A549 (cell line): Measurements from ENCODE around the gene SPATA17. TPM values are rescaled to one million over a fixed set of nuclear protein-coding genes. Genes with fewer than 3 reads are reported as not detected.

Experiments
- ATAC-seq, 2 experiments: fragments of 200-7000 bp in 1 of 2; fragments of >200 bp in 1 of 2; cut with Nextera tagmentation in 1 of 2; cut with Tn5 transposase in 1 of 2; 3 replicates each; pipeline versions ENCODE4 v1.8.0 to v1.9.1; 2018 to 2020; ENCODE audit warnings: mild to moderate bottlenecking in 1 of 2, moderate library complexity in 1 of 2
- CTCF ChIA-PET: fragments of 300-600 bp; sonication (Branson Sonifier 250); formaldehyde crosslinking; extraction: SDS; loops from one replicate; lab custom pipeline; 2021; ENCODE audit warnings: antibody characterized with exemption, inconsistent platforms; lab: Yijun Ruan, JAX
- POLR2A ChIA-PET: fragments of 350-600 bp; formaldehyde crosslinking; extraction: SDS; loops from one replicate; lab custom pipeline; 2021; ENCODE audit warnings: antibody characterized with exemption, inconsistent platforms; lab: Yijun Ruan, JAX
- DNase-seq, 2 experiments: peaks; one replicate each; pipeline versions ENCODE4 v3.0.0 to v3.0.0-alpha.2; 2011 to 2016; ENCODE audit warnings: low read depth in 1 of 2, low spot score in 1 of 2
- FAIRE-seq: peaks from 2 replicates; lab custom pipeline; 2011; peaks lifted over from hg19 to GRCh38; lab: Jason Lieb, UNC
- H3K27ac ChIP-seq, 2 experiments: fragments of >200 bp; sonication (Bioruptor Twin); formaldehyde crosslinking; 3 replicates each; pipeline ENCODE4 v1.5.1; 2016 to 2017
- H3K4me1 ChIP-seq: fragments of >200 bp; sonication (Bioruptor Twin); formaldehyde crosslinking; 3 replicates; pipeline ENCODE4 v1.6.1; 2016
- H3K4me2 ChIP-seq: fragments of >200 bp; sonication (Bioruptor Twin); formaldehyde crosslinking; 3 replicates; pipeline ENCODE4 v1.6.1; 2016
- H3K4me3 ChIP-seq: fragments of >200 bp; sonication (Bioruptor Twin); formaldehyde crosslinking; 3 replicates; pipeline ENCODE4 v1.5.1; 2016
- H3K9me3 ChIP-seq: fragments of >200 bp; sonication (Bioruptor Twin); formaldehyde crosslinking; 3 replicates; pipeline ENCODE4 v1.6.1; 2016
- CBX2 ChIP-seq: fragments of 200-600 bp; sonication (generic); IDR thresholded peaks from 2 replicates; pipeline ENCODE4 v1.6.1; 2016; ENCODE audit warnings: low read depth, mild to moderate bottlenecking, borderline replicate concordance
- CHD4 ChIP-seq: fragments of 200-600 bp; sonication (generic); IDR thresholded peaks from 2 replicates; pipeline ENCODE4 v1.6.1; 2016; ENCODE audit warnings: antibody characterized with exemption, mild to moderate bottlenecking, borderline replicate concordance
- E2F6 ChIP-seq: IDR thresholded peaks from 2 replicates; pipeline ENCODE4 v1.6.1; 2012; ENCODE audit warnings: low read depth, borderline replicate concordance
- EP300 ChIP-seq, 2 experiments: fragments of >200 bp; sonication (Bioruptor Twin); formaldehyde crosslinking; IDR thresholded peaks; 2 replicates in 1 of 2; 3 replicates in 1 of 2; pipeline ENCODE4 v1.6.1; 2016 to 2017
- FOSB ChIP-seq: fragments of 250-450 bp; sonication (Bioruptor Pico); IDR thresholded peaks from 2 replicates; pipeline ENCODE4 v1.5.0; 2020; ENCODE audit warnings: mild to moderate bottlenecking, moderate library complexity
- GATA3 ChIP-seq: IDR thresholded peaks from 2 replicates; pipeline ENCODE4 v1.6.1; 2012; ENCODE audit warnings: borderline replicate concordance
- HDAC2 ChIP-seq: fragments of 200-600 bp; sonication (generic); IDR thresholded peaks from 2 replicates; pipeline ENCODE4 v1.6.1; 2016
- JUN ChIP-seq, 2 experiments: fragments of >200 bp; sonication (Bioruptor Twin); formaldehyde crosslinking; IDR thresholded peaks; 2 replicates in 1 of 2; 3 replicates in 1 of 2; pipeline ENCODE4 v1.6.1; 2016 to 2017
- JUNB ChIP-seq: fragments of >200 bp; sonication (Bioruptor Twin); formaldehyde crosslinking; IDR thresholded peaks from 2 replicates; pipeline ENCODE4 v1.6.1; 2016
- MAFK ChIP-seq: fragments of 450-650 bp; IDR thresholded peaks from 2 replicates; pipeline ENCODE4 v1.6.1; 2014; ENCODE audit not compliant: partially characterized antibody
- NPAS2 ChIP-seq: fragments of 250-450 bp; sonication (Bioruptor Pico); IDR thresholded peaks from 2 replicates; pipeline ENCODE4 v1.8.0; 2022; ENCODE audit warnings: mild to moderate bottlenecking, moderate library complexity, borderline replicate concordance
- NR3C1 ChIP-seq: fragments of >200 bp; sonication (Bioruptor Twin); formaldehyde crosslinking; IDR thresholded peaks from 3 replicates; pipeline ENCODE4 v1.6.1; 2017
- PHF8 ChIP-seq: fragments of 200-600 bp; sonication (generic); IDR thresholded peaks from 2 replicates; pipeline ENCODE4 v1.6.1; 2016; ENCODE audit warnings: low read depth, mild to moderate bottlenecking, antibody characterized with exemption, moderate library complexity, borderline replicate concordance
- POLR2A ChIP-seq: IDR thresholded peaks from 2 replicates; pipeline ENCODE4 v1.6.1; 2012; ENCODE audit warnings: mild to moderate bottlenecking, low read length
- POLR2AphosphoS2 ChIP-seq: conservative IDR thresholded peaks from 2 replicates; pipeline ENCODE4 v1.6.1; 2012; ENCODE audit warnings: low read length, improper control_type of control experiment, inconsistent platforms
- RAD21 ChIP-seq, 2 experiments: fragments of >200 bp in 1 of 2; sonication (Bioruptor Twin) in 1 of 2; formaldehyde crosslinking in 1 of 2; IDR thresholded peaks in 1 of 2; conservative IDR thresholded peaks in 1 of 2; 2 replicates in 1 of 2; 3 replicates in 1 of 2; pipeline ENCODE4 v1.6.1; 2012 to 2018; ENCODE audit warnings: inconsistent platforms in 1 of 2
- RARB ChIP-seq: fragments of 250-450 bp; sonication (Bioruptor Pico); IDR thresholded peaks from 2 replicates; pipeline ENCODE4 v1.8.0; 2021; ENCODE audit warnings: mild to moderate bottlenecking, moderate library complexity
- REST ChIP-seq: fragments of 200-600 bp; sonication (generic); IDR thresholded peaks from 2 replicates; pipeline ENCODE4 v1.6.1; 2016; ENCODE audit warnings: antibody characterized with exemption, mild to moderate bottlenecking, moderate library complexity
- RFX5 ChIP-seq: fragments of 450-650 bp; IDR thresholded peaks from 2 replicates; pipeline ENCODE4 v1.7.1; 2014; ENCODE audit warnings: antibody characterized with exemption, mild to moderate bottlenecking, moderate library complexity
- USF2 ChIP-seq: fragments of 450-650 bp; IDR thresholded peaks from 2 replicates; pipeline ENCODE4 v1.6.1; 2014; ENCODE audit warnings: antibody characterized with exemption
- WGBS: methylation state at CpG from one replicate; pipeline ENCODE4 v1.1.6; 2017; ENCODE audit errors: missing lambda C conversion rate; 5-methylcytosine and 5-hydroxymethylcytosine counted together
- polyA plus RNA-seq, 4 experiments: library from polyadenylated mRNA; depleted of rRNA in 3 of 4; stranded (reverse); fragments of >200 nt; fragmentation: RNase III in 1 of 4; extraction: RNeasy Plus Mini Kit Qiagen cat#74134 plus additional on column Dnase treatment in 1 of 4; gene quantifications; 2 replicates in 3 of 4; 3 replicates in 1 of 4; pipeline ENCODE4 v1.2.3, GENCODE V29; 2011 to 2017
- TF ChIP-seq, protein P1 (sequence below): IDR thresholded peaks from 2 replicates; pipeline ENCODE4 v1.6.1; 2012

The SPATA17 gene
- polyA plus RNA-seq, 2 of the 4 experiments (the other 2 are of a cell fraction) = 3.3 to 5.0 TPM

DNA sequence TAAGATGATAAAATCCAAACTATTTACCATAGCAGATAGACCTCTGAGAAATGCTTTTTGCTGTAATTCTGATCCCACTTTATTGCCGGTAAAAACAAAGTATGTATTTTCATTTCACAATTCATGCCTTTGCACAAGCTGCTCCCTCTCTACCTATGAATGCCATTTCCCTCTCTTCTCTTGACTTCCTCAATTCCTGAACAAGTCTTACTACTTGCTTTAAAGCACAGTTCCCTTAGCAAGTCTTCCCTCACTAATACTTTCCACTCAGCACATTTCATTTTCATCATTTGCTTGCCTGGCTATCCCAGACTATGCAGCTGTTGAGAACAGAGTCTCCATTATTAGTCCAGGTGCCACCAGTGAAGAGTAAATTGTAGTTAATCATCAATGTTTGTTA is 14.0 kb upstream of the SPATA17 start:
- Histone ChIP-seq H3K4me2 (no peak overlapping the region), H3K27ac (no peak overlapping the region), H3K9me3 (no peaks in the 10 kb centered on the region), H3K4me3 (no peak overlapping the region), H3K4me1 (no peaks in the 10 kb centered on the region)
- 98% methylated on average over 1 of the region's 1 CpG for WGBS
- no peak for FAIRE-seq
- no peak for DNase-seq
- CTCF ChIA-PET = no interaction called here
- no peak for TF ChIP-seq FOSB (CRISPR knock-in tag)
- TF ChIP-seq E2F6 = no peak
- TF ChIP-seq, protein P1, sequence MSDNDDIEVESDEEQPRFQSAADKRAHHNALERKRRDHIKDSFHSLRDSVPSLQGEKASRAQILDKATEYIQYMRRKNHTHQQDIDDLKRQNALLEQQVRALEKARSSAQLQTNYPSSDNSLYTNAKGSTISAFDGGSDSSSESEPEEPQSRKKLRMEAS = no peak
- TF ChIP-seq RFX5 = no peak
- no peak for TF ChIP-seq POLR2AphosphoS2
- no peak for TF ChIP-seq NR3C1
- TF ChIP-seq HDAC2 = no peak
- TF ChIP-seq PHF8 = no peak
- no peak for TF ChIP-seq RARB (CRISPR knock-in tag)
- TF ChIP-seq RAD21 (conservative IDR thresholded peaks at IDR 0.05 in 1 of 2, IDR thresholded peaks at IDR 0.05 in 1 of 2) = no peak
- no peak for TF ChIP-seq NPAS2 (CRISPR knock-in tag)
- ATAC-seq = no peak
- POLR2A ChIA-PET = no interaction called here

- CTCF ChIA-PET = interaction anchor here (0.8 kb wide), 1 partner anchor 345 kb away, joined by 3 read pairs; no protein-coding TSS in a partner anchor
- Histone ChIP-seq H3K4me3 (no peak overlapping the region), H3K4me1 (no peaks in the 10 kb centered on the region), H3K4me2 (no peak overlapping the region), H3K9me3 (no peaks in the 10 kb centered on the region), H3K27ac (no peak overlapping the region)
- DNase-seq (no peak), ATAC-seq (no peak), FAIRE-seq (no peak)
- POLR2A ChIA-PET = no interaction called here
- 92% methylated on average over 4 of the region's 4 CpGs for WGBS
- TF ChIP-seq MAFK (peak; percentile 10), GATA3 (no peak)
Measured at GRCh38 chr1:217620814-217621213, 10.3 kb upstream of the SPATA17 start.

DNA sequence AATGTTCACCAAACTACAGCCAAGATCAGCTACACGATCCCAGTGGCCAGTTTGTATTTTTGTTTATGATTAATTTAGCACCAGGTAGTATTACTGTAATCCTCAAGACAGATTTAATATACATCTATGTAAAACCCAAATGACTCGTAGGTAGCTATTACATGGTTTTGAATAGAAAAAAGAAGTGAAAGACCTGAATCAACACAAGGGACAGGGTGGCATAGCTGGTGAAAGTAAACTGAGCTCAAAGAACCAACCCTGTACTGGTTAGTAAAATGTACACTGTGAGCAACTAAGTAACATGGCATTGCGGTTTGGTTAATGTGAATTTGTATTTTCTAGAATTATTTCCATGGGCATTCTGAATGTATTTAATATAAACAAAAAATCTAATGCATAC is 9.1 kb upstream of the SPATA17 start:
- 85% methylated on average over 3 of the region's 3 CpGs for WGBS
- no peak for TF ChIP-seq CBX2
- Histone ChIP-seq H3K9me3 (no peaks in the 10 kb centered on the region), H3K4me3 (no peak overlapping the region), H3K27ac (no peak overlapping the region), H3K4me2 (no peak overlapping the region), H3K4me1 (no peaks in the 10 kb centered on the region)
- CTCF ChIA-PET = no interaction called here
- DNase-seq (no peak), ATAC-seq (no peak), FAIRE-seq (no peak)
- POLR2A ChIA-PET = no interaction called here

- ChIA-PET CTCF (no interaction called here), POLR2A (no interaction called here)
- H3K27ac ChIP-seq = no peak overlapping the region
- DNase-seq (no peak), ATAC-seq (no peak), FAIRE-seq (no peak)
- TF ChIP-seq CHD4 (no peak), EP300 (IDR thresholded peaks at IDR 0.05) (no peak), REST (no peak), JUNB (no peak), USF2 (no peak), POLR2A (no peak), JUN (IDR thresholded peaks at IDR 0.05) (no peak)
- TF ChIP-seq, protein P1 = no peak
- WGBS = 98% methylated on average over 2 of the region's 2 CpGs
- no peak overlapping the region for H3K4me2 ChIP-seq
- H3K4me3 ChIP-seq = no peak overlapping the region
- H3K9me3 ChIP-seq = no peaks in the 10 kb centered on the region
- H3K4me1 ChIP-seq = peaks cover 16% of the 10 kb centered on the region; the same call in 2 of the 3 replicates
Measured at GRCh38 chr1:217626321-217626720, 4.8 kb upstream of the SPATA17 start.
